GM21360 (cell line): ENCODE data around the gene SPSB4.
"Not testable (repeated sequence)": the region's sequence is repeated elsewhere in the genome, so short reads cannot be mapped to it uniquely, and the experiment has no call there.

Source experiments
- ATAC-seq: cut with Tn5 transposase; IDR thresholded peaks from one replicate; pipeline ENCODE4 v1.9.1; 2021; ENCODE audit warnings: mild to moderate bottlenecking, moderate library complexity; ENCODE audit not compliant: unreplicated experiment

Gene SPSB4

DNA sequence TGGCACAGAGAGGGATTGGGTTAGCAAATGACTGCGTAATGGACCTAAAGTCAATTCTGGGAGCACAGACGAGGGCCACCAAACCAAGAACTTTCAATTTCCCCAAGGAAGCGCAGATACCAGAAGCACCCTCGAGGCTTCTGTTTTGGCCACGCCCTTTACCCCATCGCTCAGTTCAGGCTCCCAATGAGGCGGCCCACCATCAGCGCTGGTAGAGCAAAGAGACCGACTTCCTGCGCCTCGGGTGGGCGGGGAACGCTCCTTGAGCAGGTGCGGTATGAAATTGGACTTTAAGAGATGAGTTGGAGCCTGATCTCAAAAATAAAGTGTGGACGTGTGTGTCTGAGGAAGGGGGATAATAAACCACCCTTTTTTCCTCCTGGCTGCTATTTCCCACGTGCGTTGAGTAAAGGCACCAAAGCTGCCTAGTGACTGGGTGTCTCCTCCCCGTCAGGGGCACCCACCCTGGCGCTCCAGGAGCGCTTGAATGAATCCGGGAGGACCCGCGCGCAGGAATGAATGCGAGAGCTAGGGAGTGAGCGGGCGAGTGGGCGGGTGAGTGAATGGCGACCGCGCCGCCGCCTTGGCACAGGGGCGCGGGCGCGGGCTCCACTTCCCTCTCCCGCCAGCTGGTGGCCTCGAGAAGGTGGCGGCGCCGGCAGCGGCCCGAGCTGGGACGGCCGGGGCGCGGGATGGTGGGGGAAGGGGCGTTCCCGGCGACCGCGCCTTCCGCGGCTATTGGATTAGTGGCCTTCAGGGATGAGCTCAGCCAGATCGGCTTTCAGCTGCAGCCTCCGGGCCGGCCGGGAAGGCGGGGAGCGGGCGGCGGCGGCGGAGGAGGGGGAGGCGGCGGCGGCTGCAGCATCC lies at the start of gene SPSB4:
Gene SPSB4, plus strand, starts transcription at position 772 of the 867 bp plus-strand sequence. CDS start 14,758 bp downstream, outside the sequence.
- ATAC-seq: no peak

DNA sequence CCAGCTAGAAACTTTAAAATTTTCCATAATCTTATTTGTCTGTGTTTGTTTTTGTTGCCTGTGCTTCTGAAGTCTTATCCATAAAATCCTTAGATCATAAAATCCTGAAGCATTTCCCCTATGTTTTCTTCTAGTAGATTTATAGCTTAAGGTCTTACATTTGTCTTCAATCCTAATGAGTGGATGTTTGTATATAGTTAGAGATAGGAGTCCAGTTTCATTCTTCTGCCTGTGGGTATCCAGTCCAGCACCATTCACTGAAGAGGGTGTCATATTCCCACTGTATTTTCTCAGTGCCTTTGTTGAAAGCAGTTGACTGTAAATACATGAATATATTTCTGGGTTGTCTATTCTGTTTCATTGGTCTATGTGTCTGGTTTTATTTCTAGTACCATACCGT lies 44.8 kb upstream of the SPSB4 start:
- ATAC-seq: no peak

DNA sequence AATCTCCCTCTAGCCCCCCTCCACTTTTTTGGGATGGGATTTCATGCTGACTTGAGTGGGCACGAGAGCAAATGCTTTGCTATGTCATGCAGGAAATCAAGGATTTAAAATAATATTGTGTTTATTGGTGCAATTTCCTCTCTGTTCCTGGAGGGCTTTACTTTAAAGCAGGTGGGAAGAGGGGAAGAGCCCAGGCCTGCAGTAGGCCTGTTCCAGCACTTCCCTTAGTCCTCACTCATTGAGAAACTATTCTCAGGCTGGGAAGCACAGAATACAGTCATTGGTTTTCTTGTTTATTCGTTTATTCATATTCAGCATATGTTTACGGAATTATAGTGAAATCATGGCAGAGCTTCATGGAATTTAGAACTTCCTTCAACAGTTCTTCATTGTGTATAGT lies 41.7 kb upstream of the SPSB4 start:
- ATAC-seq: no peak

DNA sequence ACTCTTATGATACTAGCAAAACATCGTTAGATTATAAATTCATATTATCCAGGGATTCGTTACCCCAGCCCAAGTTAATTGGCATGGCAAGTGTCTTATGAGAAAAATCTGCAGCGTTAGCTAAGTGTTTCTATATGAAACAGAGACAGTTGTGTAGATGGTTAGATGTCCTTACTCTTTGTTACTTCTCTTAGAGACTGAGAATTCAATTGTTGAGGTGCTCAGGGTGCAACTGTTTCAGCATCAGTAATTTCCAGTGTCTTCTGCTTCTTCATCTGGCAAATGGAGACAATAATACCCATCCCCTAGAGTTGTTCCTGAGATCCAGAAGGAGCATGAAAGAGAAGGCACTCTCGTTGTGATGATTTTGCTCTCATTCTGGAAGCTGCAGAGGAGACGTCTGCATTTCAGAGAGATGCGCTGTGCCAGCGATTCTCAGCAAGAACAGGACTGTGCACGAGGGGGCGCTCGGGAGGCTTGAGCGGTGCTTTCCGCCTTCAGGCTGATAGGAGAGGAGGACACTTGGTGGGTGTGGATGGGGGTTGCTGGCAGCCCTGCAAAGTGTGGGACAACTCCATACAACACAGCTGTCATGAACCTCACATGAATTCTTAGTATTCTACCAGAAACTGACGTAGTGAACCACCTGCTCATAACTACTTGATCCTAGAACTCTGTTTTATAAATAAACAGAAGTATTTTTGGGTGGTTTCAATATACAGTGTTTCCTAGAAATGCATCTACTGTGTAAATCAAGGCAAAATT lies 39.7 kb upstream of the SPSB4 start:
- peak; percentile 87 for ATAC-seq

DNA sequence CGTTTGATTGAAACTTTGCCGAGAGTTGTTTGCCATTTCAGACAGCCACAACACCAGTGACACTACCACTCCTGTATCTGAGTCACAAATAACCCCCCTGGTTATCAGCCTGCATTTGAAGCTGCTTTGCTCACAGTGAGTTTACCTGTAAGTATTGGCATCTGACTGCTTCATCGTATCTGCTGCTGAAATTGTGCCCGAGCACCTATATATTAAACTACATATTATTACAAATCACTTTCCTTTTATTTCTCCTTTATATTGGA lies 39.2 kb upstream of the SPSB4 start:
- peak; percentile 28 for ATAC-seq

DNA sequence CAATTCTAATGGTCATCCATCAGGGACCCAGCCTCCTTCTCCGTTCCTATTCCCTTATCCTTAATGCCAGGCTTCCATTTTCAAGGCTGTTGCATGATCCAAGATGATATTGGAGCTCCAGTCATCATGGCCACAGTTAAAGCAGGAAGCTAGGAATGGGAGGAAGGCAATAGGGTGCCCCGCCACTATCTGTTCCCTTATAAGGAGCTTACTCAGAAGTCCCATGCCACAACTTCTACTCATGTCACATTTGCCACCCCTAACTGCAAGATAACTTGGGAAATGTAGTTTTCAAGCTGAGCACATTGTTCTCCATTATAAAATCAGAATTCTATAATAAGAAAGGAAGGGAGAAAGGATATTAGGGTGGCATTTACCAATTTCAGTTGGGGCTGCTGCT lies 38.6 kb upstream of the SPSB4 start:
- ATAC-seq: no peak

DNA sequence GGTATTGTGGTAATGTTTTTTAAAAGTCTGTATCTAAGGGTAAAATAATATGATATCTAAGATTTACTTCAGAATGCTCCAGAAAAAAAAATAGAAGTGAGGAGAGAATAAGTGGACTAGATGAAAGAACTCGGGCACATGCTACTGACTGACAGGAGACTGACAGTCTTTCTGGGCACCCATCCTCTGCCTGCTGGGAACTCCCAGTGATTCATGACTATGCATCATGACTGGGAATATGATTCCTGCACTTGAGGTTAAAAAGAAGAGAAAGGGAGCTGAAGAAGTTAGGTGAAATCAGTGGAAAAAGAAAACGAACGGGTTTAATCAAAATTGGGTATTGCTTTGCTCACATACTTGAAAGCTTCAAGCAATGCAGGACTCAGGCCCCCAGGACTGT lies 35.7 kb upstream of the SPSB4 start:
- ATAC-seq: no peak

DNA sequence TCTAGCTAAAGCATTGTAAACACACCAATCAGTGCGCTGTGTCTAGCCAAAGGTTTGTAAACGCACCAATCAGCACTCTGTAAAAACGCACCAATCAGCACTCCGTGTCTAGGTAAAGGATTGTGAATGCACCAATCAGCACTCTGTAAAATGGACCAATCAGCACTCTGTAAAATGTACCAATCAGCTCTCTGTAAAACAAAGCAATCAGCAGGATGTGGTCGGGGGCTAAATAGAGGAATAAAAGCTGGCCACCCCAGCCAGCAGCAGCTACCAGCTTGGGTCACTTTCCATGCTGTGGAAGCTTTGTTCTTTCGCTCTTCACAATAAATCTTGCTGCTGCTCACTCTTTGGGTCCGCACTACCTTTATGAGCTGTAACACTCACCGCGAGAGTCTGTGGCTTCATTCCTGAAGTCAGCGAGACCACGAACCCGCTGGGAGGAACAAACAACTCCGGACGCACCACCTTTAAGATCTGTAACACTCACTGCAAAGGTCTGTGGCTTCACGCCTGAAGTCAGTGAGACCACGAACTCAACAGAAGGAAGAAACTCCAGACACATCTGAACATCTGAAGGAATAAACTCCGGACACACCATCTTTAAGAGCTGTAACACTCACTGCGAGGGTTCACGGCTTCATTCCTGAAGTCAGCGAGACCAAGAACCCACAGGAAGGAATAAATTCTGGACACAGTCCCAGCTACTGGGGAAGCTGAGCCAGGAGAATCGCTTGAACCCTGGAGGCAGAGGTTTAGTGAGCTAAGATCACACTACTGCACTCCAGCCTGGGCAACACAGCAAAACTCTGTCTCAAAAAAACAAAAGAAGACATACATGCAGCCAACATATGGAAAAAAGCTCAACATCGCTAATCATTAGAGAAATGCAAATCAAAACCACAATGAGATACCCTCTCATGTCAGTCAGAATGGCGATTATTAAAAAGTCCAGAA lies 33.5 kb upstream of the SPSB4 start:
- ATAC-seq: not testable (repeated sequence)

DNA sequence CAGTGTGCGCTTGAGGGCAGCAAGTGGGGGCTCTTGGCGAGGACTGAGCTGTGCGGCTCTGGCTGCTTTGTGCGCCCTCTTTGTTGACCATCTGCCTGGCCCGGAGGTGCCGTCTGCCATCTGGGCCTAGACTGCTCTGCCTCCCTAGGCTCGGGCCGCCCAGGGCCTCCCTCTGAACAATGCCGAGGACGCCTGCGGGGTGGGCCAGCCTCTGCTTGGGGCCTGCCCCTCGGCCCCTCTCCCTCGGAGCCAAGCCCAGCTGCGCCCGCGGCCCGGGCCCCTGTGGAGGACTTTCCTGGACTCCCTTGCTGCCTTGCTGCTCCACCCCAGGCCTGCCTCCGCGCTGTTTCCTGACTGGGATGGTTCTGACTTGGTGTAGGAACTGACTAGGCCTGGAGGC lies 31.9 kb upstream of the SPSB4 start:
- no peak for ATAC-seq

DNA sequence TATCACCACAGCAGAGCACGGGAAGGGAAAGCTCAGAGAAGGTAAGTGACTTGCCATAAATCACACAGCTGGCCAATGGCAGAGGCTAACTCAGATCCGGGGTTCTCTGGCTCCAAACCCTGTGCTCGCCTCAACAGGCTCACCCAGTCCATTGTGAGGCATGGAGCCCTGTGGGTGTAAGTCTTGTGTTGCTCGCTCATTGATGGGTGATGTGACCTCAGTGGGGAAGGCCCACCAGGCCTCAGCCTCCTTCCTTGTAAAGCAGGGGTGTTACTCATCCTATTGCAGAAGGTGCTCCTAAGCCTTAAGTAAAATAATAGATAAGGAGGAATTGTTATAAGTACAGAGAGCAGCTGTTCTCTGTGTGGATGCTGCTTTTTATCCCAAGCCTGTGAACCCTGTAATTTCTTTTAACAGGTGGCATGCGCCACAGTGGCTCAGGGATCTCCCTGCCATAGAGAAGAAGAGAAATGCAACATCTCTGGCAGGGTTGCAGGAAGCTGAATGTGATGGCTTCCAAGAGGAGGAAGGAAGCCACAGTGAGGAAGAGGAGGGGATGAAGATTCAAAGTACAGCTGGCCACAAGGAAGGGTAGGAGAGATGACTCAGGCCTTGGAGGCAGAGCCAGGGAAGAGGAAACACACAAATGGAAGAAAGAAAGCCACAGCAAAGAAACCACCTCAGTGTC lies 30.9 kb upstream of the SPSB4 start:
- no peak for ATAC-seq

DNA sequence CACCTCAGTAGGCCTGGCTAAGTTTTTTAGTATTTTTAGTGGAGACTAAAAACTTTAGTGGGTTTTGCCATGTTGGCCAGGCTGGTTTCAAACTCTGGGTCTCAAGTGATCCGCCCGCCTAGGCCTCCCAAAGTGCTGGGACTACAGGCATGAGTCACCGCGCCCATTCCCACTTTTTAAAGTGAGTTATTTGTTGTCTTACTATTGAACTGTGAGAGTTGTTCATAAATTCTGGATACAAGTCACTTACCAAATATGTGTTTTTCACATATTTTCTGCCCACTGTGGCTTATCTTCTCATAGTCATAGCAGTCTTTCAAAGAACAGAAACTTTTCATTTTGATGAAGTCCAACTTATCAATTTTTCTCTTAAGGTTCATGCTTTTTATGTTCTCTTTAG lies 29.9 kb upstream of the SPSB4 start:
- ATAC-seq: no peak

DNA sequence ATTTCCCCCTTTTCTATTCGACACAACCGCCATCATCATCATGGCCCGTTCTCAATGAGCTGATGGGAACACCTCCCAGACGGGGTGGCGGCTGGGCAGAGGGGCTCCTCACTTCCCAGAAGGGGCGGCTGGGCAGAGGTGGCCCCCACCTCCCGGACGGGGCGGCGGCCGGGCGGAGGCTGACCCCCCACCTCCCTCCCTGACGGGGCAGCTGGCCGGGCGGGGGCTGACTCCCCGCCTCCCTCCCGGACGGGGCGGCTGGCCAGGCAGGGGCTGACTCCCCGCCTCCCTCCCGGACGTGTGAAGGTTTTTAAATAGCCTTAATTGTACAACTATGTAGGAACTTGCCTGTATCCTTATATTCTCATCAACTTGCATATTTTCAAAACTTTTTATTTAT lies 20.9 kb upstream of the SPSB4 start:
- ATAC-seq: no peak

DNA sequence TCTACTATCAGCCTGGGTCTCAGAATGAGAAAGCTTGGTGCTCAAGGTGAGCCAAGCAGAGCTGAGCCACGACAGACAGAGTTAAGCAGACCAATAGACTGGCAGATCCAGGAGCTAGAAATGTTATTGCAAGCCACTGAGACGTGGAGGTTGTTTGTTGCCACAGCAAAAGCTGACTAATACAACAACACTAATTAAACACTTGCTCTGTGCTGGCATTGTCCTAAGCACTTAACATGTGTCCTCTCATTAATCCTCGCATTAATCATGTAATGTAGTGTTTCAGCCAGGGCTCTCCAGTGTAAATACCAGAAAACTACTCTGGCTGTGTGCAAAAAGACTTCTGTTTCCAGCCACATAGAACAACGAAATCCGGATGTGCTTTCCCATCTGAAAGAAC lies 11.6 kb upstream of the SPSB4 start:
- ATAC-seq: no peak

DNA sequence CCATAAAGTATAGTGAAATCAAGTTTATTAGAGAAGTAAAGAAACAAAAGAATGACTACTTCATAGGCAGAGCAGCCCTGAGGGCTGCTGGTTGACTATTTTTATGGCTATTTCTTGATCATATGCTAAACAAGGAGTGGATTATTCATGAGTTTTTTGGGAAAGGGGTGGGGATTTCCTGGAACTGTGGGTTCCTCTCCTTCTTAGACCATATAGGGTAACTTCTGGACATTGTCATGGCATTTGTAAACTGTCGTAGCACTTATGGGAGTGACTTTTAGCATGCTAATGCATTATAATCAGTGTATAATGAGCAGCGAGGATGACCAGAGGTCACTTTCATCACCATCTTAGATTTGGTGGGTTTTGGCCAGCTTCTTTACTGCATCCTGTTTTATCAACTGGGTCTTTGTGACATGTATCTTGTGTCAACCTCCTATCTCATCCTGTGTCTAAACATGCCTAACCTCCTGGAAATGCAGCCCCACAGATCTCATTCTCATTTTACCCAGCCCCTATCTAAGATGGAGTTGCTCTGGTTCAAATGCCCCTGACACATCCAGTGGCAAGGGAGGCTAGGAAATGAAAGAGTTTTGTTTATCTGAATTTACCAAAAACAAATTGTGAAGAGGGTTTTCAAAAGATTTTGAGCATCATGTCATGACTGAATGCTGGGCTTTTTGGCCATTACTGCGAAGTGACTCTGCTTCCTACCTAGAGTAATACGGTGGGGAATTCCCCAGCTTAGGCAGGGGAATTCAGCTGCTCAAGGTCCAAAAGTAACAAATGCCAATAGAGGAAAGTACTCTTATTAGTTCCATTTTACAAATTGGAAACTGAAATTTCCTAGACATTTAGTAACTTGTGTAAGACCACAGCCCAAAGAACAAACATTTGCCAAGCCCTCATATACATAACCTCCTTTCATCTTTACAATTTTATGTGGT lies 6.2 kb upstream of the SPSB4 start:
- ATAC-seq: no peak

DNA sequence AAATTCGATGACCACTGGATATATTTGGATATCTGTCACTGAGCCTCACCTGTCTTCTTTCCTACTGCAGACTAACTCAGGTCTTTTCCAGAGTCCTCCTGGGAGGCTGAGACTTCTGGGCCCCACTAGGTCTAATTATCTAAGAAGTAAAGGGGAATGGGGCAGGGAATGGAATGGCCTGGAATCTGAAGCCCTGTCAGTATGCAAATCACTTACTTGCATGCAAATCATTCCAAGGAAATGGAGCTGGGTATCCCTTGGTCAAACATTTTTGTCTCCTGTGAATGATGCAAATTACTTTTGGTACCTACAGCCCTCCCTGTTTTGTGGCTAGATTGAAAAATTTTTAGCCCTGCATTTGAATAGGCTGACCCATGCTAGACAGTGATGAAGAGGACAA lies 5.3 kb upstream of the SPSB4 start:
- ATAC-seq: no peak

DNA sequence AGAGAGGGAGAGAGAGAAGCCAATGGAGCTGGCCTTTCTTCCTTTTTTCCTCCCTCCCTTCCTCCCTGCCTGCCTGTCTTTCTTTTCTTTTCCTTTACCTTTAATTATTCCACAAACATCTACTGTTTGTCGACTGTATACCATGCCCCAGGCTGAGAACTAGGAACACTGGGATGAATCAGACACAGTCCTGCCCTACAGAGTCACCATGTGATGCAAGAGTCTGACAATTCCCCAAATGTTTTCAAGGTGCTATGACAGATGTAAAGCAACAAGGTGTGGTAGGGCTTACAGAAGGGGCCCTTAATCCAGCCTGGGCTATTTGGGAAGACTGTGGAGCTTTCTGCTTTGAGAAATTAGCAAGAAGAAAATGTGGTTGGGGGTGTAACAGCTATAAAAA lies 4.0 kb upstream of the SPSB4 start:
- no peak for ATAC-seq

DNA sequence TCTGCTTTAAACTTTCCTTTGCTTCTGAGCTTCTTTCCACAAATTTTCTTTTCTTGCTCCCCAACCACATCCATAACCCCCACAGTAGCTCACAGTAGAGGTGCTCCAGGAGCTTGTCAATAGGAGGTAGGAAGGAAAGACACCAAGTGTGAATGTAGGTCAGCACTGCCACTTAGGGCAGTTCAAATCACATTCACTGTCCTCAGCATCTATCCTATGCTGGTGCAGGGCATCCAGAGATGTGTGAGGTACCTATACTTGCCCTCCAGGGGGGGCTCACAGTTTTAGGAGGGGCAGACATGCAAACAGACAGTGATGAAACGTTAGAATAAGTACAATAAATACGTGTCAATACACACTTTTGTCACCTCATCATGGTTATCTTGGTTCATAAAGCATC lies 1.5 kb upstream of the SPSB4 start:
- ATAC-seq: no peak

DNA sequence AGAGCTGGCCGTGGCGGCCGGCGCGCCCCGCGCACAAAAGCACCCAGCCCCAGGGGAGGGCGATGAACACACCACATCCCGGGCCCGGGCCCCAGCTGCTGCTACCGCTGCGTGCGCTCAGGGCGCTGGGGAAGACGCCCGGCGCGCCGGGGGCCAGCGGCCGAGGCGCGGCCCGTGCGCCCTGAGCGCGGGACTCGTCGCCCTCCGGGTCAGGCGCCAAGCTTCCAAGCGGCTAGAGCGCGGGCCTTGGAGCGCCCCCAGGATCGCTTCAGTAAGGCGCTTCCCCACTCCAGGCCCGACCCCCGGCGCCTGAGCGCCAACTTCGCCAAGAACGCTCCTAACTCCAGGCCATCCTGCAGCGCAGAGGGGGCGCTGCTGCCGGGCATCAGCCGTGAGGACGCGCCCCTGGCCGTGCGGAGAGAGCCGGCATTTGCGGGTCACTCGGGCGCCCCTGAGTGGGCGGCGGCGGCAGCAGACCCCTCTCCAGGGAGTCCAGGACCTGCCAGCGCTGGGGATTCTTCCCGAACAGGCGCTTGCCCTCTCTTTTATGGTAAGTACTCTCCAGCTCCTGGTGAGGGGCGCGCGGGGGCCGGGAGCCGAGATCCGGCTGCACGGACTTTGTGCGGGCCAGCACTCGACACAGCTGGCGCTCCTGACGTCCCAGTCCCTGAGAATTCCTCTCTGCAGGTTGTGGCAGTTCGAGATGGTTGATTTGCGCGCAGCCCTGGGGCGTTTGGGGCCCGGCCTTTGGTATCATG lies 475 bp downstream of the SPSB4 start:
- ATAC-seq: no peak
